Renal pelvis (tissue), 4 donors: ENCODE results near the gene KIF6. TPM values are rescaled to one million over a fixed set of nuclear protein-coding genes. Genes with fewer than 3 reads are reported as not detected.
"Not testable (repeated sequence)": the region's sequence is repeated elsewhere in the genome, so short reads cannot be mapped to it uniquely, and the experiment has no call there.

ENCODE experiments used
- DNase-seq: peaks from one replicate; pipeline ENCODE4 v3.0.0-alpha.2; 2013
- polyA plus RNA-seq, 3 donors: library from polyadenylated mRNA; unstranded; fragments of 120-200 nt; gene quantifications; one replicate each; pipeline ENCODE4 v1.2.1, GENCODE V29; 2013; ENCODE audit not compliant: insufficient read length in 3 of 3

KIF6 gene
- polyA plus RNA-seq, 3 donors = 3.5 to 4.1 (median 3.9) TPM

DNA sequence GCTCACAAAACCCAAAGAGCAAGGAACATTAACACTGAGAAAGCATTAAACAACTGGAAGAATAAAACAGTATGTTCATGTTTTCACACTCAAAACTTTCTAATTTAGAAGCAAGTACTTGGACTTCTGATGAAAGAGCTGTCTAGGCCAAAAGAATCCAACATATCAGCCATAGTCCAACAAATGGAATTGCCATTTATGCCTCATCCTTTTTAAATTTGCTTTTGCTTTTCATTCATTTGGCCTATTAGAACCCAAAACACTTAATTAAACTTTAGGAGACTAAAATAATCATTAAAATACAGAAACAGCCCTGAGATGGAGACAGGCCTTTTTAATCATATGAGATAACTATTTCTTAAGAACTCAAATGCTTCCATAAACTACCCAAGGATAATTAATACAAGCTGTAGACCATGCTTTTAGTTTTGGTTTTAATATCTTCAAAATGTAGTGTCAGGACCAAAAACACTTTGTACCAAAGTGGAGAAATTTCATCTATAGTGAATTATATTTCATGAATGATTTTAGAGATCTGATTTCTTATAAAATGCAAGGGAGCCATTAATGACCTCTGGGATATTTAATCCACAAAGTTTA, 166.5 kb downstream of the KIF6 start:
- no peak for DNase-seq

- no peak for DNase-seq
These were observed 167.1 kb downstream of the KIF6 start for GRCh38 chr6:39558079-39558478.

DNA sequence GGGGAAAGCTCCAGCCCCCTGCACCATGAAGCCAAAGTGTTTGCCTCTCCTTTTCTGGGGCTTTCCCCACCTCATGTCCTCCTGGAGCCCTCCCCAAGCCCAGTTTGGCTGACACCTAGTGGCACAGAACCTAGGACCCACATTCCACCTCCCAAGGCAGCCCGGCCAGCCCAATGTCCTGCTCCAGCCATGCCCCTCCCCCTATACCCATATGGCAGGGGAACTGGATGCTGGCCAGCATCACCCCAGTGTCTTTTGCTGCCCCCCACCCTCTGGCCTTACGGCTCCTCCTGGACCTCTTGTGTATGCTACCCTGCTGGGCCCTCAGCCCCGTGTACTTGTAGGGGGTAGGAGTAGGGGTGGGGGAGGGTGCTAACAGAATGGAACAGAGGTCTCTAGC, 170.1 kb downstream of the KIF6 start:
- DNase-seq = no peak

GRCh38 chr6:39553860-39554802, 171.1 kb downstream of the KIF6 start:
- DNase-seq = no peak

GRCh38 chr6:39553029-39553428, 172.2 kb downstream of the KIF6 start:
- no peak for DNase-seq

DNA sequence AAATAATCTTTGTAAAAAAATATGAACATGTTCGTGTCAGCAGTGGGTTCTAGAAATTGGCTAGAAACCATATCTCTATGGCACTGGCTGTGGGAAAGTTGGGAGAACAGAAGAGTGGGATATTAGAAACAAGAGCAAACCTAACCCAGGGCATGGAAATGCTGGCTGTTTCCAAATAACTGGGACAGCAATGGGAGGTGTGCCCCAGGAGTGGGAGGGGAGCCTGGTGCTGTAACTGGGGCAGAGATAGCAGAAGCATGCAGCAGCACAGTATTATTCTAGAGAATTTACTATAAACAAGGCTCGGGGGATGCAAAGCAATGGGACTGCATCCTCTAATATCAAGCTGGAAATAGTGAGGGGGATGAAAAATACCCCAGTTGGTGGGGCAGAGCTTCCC, 175.0 kb downstream of the KIF6 start:
- no peak for DNase-seq

DNA sequence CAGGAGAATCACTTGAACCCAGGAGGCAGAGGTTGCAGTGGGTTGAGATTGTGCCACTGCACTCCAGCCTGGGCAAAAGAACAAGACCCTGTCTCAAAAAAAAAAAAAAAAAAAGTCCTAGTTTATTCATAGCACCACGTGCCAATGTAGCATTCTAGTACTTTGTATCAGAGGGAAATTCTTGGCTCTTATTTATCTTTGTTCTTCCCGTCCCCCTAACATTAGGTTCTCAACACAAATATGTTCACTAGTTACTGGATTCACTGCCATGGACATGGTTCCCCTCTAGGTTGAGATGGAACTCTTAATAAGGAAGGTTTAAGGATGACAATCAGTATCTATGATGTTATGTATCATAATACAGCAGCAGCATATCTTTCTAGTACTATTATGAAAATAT, 178.5 kb downstream of the KIF6 start:
- DNase-seq = no peak

DNA sequence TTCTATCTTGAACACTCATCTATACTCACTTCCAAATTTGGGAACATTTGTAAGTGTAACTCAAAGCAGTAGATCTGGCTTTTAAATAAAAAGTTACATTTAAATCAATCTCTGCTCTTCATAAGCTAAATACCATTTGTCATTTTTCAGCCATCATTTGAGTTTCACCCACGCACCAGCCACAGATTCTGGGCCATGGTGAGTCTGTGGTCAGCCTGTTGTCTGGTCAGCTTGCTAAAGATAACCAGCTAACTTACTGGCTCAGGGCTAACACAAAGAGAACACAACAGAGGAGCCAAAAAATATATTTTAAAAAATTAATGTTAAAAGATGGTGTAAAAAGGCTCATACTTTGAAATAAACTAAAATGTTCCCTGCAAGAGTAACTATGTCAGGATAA, 181.3 kb downstream of the KIF6 start:
- no peak for DNase-seq

DNA sequence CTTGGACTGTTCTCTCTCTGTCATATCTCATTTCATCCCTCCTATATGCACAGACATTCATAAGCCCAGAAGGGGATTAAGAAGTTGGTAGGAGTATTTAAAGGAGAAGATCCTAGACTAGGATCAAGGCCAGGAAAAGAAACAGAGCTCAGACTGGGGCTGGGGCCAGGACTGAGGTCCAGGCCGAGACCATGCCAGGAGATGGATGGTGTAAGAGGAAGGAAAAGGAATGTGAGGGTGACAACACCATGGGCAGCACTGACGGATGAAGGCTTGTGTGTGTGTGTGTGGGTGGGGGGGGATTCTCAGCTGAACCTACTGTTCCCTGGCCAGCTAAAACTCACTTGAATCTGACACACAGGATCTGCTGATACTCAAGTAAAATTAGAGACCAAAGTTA, 182.1 kb downstream of the KIF6 start:
- DNase-seq = no peak

- no peak for DNase-seq
These were observed 184.8 kb downstream of the KIF6 start for GRCh38 chr6:39540454-39540853.

GRCh38 chr6:39530201-39530759, 194.9 kb downstream of the KIF6 start:
- DNase-seq = no peak

- no peak for DNase-seq
These were observed 197.2 kb downstream of the KIF6 start for GRCh38 chr6:39527792-39528564.

DNA sequence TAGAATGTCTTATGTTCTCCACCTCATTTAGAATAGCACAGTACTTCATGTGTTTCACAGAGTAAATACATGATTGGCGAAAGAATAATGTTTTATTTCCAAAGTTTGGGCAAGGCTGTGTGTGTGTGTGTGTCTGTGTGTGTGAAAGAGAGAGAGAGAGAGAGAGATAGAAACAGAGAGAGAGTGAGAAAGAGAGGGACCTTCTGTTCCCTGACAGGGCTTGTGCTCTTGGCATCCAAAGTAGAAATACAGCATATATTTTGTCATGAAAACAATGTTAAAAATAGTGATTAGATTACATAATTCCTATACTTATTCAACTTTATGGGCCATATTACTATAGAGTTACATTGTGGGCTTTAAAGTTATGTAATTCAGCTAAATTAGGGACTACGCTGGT, 201.2 kb downstream of the KIF6 start:
- no peak for DNase-seq

GRCh38 chr6:39521958-39522357, 203.2 kb downstream of the KIF6 start:
- DNase-seq = no peak

- no peak for DNase-seq
These were observed 204.3 kb downstream of the KIF6 start for GRCh38 chr6:39520916-39521315.

DNA sequence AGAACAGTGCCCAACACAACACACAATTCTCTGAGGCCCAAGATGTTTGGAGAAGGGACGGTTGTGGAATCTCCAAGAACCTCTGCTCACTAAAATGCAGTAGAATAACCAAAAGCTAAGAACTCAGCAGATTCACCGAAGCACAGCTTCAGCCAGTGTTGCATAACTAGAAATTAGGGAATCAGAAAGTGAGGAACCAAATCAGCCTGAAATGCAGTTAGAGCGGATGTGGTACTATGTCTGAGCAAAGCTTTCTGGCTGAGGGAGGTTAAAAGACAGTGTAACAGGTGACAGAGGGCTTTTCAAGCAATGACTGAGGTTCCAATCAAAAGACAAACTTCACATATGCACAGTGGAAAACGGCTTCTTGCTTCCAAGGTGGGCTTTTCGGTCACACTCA, 204.8 kb downstream of the KIF6 start:
- DNase-seq = no peak

DNA sequence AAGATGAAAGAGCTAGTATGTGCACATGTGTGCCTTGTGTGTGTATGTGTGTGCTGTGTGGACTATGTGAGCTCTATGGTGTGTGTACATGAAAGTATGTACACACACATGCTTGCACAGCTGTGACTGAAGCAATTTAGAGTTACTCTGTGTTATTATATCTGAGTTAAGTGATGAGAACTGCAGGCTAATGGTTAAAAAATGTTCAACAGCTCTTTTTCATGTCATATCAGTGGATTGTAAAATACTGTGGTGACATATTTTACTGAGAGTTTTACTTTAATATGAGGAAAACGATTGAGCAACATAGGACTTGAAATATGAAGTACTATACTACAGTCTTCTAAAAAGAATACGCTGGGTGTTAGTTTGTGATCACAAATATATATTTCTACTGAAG, 207.0 kb downstream of the KIF6 start:
- no peak for DNase-seq

GRCh38 chr6:39517756-39518155, 207.5 kb downstream of the KIF6 start:
- no peak for DNase-seq

- no peak for DNase-seq
These were observed 208.7 kb downstream of the KIF6 start for GRCh38 chr6:39516471-39516870.

GRCh38 chr6:39515471-39515870, 209.7 kb downstream of the KIF6 start:
- no peak for DNase-seq

- no peak for DNase-seq
These were observed 210.2 kb downstream of the KIF6 start for GRCh38 chr6:39515006-39515405.

DNA sequence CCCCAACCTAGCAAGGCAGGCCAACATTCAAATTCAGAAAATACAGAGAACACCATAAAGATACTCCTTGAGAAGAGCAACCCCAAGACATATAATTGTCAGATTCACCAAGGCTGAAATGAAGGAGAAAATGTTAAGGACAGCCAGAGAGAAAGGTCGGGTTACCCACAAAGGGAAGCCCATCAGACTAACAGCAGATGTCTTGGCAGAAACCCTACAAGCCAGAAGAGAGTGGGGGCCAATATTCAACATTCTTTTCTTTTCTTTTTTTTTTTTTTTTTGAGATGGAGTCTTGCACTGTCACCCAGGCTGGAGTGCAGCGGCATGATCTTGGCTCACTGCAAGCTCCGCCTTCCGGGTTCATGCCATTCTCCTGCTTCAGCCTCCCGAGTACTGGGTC, 215.4 kb downstream of the KIF6 start:
- DNase-seq = not testable (repeated sequence)
